ENCODE results near the gene HECTD4. TPM values are rescaled to one million over a fixed set of nuclear protein-coding genes. Genes with fewer than 3 reads are reported as not detected.

HECTD4 gene
- polyA plus RNA-seq, 1 donor from 2014 or later: 15.8 TPM

GRCh38 chr12:112261559-112261958 lies 120.7 kb downstream of the HECTD4 start (continued):
- TF ChIP-seq, protein P1, sequence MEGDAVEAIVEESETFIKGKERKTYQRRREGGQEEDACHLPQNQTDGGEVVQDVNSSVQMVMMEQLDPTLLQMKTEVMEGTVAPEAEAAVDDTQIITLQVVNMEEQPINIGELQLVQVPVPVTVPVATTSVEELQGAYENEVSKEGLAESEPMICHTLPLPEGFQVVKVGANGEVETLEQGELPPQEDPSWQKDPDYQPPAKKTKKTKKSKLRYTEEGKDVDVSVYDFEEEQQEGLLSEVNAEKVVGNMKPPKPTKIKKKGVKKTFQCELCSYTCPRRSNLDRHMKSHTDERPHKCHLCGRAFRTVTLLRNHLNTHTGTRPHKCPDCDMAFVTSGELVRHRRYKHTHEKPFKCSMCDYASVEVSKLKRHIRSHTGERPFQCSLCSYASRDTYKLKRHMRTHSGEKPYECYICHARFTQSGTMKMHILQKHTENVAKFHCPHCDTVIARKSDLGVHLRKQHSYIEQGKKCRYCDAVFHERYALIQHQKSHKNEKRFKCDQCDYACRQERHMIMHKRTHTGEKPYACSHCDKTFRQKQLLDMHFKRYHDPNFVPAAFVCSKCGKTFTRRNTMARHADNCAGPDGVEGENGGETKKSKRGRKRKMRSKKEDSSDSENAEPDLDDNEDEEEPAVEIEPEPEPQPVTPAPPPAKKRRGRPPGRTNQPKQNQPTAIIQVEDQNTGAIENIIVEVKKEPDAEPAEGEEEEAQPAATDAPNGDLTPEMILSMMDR (IDR thresholded peaks at IDR 0.05; ENCODE audit: poor library complexity, severe bottlenecking): no peak
- no peak for TF ChIP-seq TAF1 (IDR thresholded peaks at IDR 0.05; ENCODE audit: low read depth)

- H3F3A ChIP-seq (ENCODE audit: insufficient read depth, low read length, poor library complexity, severe bottlenecking): no peaks in the 10 kb centered on the region
- H3K9ac ChIP-seq (ENCODE audit: low read length): no peak overlapping the region
- no peaks in the 10 kb centered on the region for H4K20me1 ChIP-seq (ENCODE audit: insufficient read depth)
- H3K4me3 ChIP-seq (ENCODE audit: low read length): no peak overlapping the region
- no peak overlapping the region for H3K4me2 ChIP-seq (ENCODE audit: low read length)
- TF ChIP-seq REST (IDR thresholded peaks at IDR 0.05; ENCODE audit: borderline replicate concordance): no peak
- no peak for TF ChIP-seq EZH2 (IDR thresholded peaks at IDR 0.05; ENCODE audit: borderline replicate concordance, insufficient read depth, low read length, poor library complexity, severe bottlenecking)
- no peak for TF ChIP-seq POLR2AphosphoS5 (IDR thresholded peaks at IDR 0.05)
- TF ChIP-seq MXI1 (conservative IDR thresholded peaks at IDR 0.05; ENCODE audit: poor library complexity, severe bottlenecking): no peak
- TF ChIP-seq, protein P1 (IDR thresholded peaks at IDR 0.05; ENCODE audit: poor library complexity, severe bottlenecking): no peak
- no peak for TF ChIP-seq RAD21 (conservative IDR thresholded peaks at IDR 0.05)
- TF ChIP-seq EP300 (conservative IDR thresholded peaks at IDR 0.05; ENCODE audit: poor library complexity, severe bottlenecking): no peak
- no peak for TF ChIP-seq TAF1 (IDR thresholded peaks at IDR 0.05; ENCODE audit: low read depth)
- no peak for TF ChIP-seq SMC3 (conservative IDR thresholded peaks at IDR 0.05; ENCODE audit: poor library complexity)
- peaks cover 5% of the 10 kb centered on the region for H3K36me3 ChIP-seq (ENCODE audit: insufficient read depth, low read length)
- H3K79me2 ChIP-seq (replicated peaks; ENCODE audit: insufficient read depth, low read length): no peaks in the 10 kb centered on the region
- no peaks in the 10 kb centered on the region for H3K9me2 ChIP-seq (ENCODE audit: insufficient read depth, low read length)
- no peak overlapping the region for H2AFZ ChIP-seq (ENCODE audit: low read depth, low read length)
- H3K9me3 ChIP-seq (ENCODE audit: low read length): no peaks in the 10 kb centered on the region
- H3K27me3 ChIP-seq (ENCODE audit: insufficient read depth, low read depth, low read length): no peaks in the 10 kb centered on the region
- H3K27ac ChIP-seq (ENCODE audit: low read length): no peak overlapping the region
These were observed 123.3 kb downstream of the HECTD4 start for GRCh38 chr12:112258926-112259325.

GRCh38 chr12:112256780-112257179 lies 125.5 kb downstream of the HECTD4 start:
- Histone ChIP-seq H3F3A (ENCODE audit: insufficient read depth, low read length, poor library complexity, severe bottlenecking) (no peaks in the 10 kb centered on the region), H3K27me3 (ENCODE audit: insufficient read depth, low read depth, low read length) (no peaks in the 10 kb centered on the region), H3K9ac (ENCODE audit: low read length) (no peak overlapping the region), H3K36me3 (ENCODE audit: insufficient read depth, low read length) (peaks cover 9% of the 10 kb centered on the region), H3K27ac (ENCODE audit: low read length) (no peak overlapping the region), H4K20me1 (ENCODE audit: insufficient read depth) (no peaks in the 10 kb centered on the region), H3K9me3 (ENCODE audit: low read length) (no peaks in the 10 kb centered on the region), H3K9me2 (ENCODE audit: insufficient read depth, low read length) (no peaks in the 10 kb centered on the region), H3K4me2 (ENCODE audit: low read length) (no peak overlapping the region), H3K79me2 (replicated peaks; ENCODE audit: insufficient read depth, low read length) (no peaks in the 10 kb centered on the region), H3K4me3 (ENCODE audit: low read length) (no peak overlapping the region), H2AFZ (ENCODE audit: low read depth, low read length) (no peak overlapping the region)
- TF ChIP-seq TAF1 (IDR thresholded peaks at IDR 0.05; ENCODE audit: low read depth) (no peak), MXI1 (conservative IDR thresholded peaks at IDR 0.05; ENCODE audit: poor library complexity, severe bottlenecking) (no peak), EP300 (conservative IDR thresholded peaks at IDR 0.05; ENCODE audit: poor library complexity, severe bottlenecking) (no peak), SMC3 (conservative IDR thresholded peaks at IDR 0.05; ENCODE audit: poor library complexity) (no peak), REST (IDR thresholded peaks at IDR 0.05; ENCODE audit: borderline replicate concordance) (no peak), EZH2 (IDR thresholded peaks at IDR 0.05; ENCODE audit: borderline replicate concordance, insufficient read depth, low read length, poor library complexity, severe bottlenecking) (no peak), POLR2AphosphoS5 (IDR thresholded peaks at IDR 0.05) (no peak), RAD21 (conservative IDR thresholded peaks at IDR 0.05) (no peak)
- TF ChIP-seq, protein P1 (IDR thresholded peaks at IDR 0.05; ENCODE audit: poor library complexity, severe bottlenecking): no peak

All from neural cell (in vitro differentiated cells).